HG03432 (cell line): ENCODE data around the gene TPO.

ENCODE experiments used
- ATAC-seq: cut with Tn5 transposase; IDR thresholded peaks from one replicate; pipeline ENCODE4 v1.9.1; 2021; ENCODE audit warnings: mild to moderate bottlenecking, moderate library complexity; ENCODE audit not compliant: unreplicated experiment

TPO gene

GRCh38 chr2:1440581-1440980 lies 27.3 kb downstream of the TPO start:
- ATAC-seq: no peak

- ATAC-seq: no peak
Measured at GRCh38 chr2:1446301-1446700, 33.0 kb downstream of the TPO start.

DNA sequence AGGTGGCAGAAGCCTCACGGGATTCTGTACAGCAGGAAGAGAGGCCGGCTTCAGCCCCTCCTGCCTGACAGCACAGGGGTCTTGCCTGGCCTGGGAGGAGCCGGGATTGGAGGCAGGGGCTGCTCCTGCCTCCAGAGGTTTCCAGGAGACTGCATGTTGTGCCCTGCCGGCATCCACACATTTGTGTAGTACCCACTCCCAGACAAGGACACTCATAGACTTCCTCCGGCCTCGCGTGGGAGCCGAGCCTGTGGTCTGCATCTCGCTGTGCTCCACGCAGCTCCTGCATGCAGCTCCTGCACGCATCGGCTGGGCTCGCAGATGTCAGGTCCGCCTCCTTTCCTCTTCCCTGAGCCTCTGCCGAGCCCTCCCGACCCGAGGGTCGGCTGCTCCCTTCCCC lies 34.7 kb downstream of the TPO start:
- ATAC-seq: no peak

DNA sequence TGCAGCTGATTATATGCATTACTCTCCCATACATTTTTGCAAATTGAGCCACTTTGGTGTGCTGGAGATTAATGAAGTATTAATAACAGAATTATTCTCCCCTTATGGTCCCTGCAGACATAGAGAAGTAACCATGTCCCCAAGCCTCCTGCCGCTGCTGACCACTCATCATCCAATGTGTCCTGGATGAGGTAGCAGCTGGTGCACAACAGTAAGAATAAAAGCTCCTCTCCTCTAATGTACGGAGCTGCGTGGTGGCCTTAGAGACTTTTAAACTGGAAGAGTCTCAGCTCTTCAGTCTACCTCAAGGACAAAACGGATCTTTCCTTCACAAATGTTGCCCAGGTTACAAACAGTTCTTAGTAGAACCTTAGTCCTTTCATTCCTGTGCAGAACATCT lies 37.7 kb downstream of the TPO start:
- no peak for ATAC-seq

GRCh38 chr2:1451422-1451821 lies 38.2 kb downstream of the TPO start:
- no peak for ATAC-seq

DNA sequence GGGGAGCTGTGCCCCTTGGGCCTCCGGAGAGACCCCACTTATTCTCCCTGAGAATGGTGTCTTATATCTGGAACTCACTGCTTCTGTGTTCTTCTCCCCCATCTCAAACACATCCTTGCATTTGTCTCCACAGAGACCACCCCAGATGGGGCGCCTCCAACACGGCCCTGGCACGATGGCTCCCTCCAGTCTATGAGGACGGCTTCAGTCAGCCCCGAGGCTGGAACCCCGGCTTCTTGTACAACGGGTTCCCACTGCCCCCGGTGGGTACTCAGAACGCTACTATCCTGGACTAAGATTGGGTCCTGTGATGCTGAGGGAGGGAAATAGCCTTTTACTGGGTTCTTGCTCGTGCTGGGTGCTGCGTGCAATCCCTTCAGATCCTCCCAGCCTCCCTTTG lies 40.3 kb downstream of the TPO start:
- ATAC-seq: no peak

- no peak for ATAC-seq
Measured at GRCh38 chr2:1454346-1454745, 41.1 kb downstream of the TPO start.

DNA sequence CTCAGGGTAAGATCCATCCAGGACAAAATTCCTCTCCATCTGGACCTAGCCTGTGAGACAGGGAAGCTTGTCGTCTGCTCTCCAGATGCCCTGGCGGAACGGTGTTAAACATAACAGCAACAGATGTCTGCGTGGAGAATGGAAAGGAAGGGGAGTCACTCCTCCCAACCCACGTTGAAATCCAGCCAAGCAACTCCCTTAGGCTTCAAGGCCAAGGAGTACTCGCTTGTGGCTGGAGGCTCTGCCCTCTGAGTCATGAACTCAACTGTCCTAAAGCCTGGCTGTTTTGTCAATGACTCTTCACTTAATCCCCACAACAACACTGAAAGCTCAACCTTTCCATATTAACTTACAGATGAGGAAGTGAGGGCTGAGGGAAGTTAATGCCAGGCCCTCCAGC lies 42.2 kb downstream of the TPO start:
- no peak for ATAC-seq

DNA sequence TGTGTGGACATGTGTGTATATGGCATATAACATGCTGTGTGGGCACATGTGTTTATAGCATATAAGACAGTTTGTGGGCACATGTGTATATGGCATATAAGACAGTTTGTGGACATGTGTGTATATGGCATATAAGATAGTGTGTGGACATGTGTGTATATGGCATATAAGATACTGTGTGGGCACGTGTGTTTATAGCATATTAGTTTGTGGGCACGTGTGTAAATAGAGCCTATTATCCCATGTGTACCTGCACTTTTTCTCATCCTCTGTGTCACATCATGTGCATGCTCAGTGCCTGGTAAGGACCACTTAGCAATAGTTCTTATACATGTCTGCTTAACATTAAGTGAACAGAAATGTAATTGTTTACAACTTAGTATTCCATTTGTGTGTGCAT lies 45.2 kb downstream of the TPO start:
- ATAC-seq: no peak

DNA sequence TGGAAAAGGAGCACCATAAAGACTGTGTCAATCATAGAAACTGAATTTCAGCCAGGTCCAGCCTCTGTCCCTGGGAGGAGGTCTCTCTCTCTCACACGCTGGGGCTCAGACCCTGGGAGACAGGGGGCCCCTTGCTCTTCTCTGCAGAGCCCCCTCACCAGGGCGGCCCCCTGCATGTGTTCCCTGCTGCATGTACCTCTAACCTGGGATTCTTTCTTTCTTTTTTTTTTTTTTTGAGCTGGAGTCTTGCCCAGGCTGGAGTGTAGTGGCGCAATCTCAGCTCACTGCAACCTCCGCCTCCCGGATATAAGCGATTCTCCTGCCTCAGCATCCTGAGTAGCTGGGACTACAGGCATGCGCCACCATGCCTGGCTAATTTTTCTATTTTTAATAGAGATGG lies 46.5 kb downstream of the TPO start:
- no peak for ATAC-seq

- no peak for ATAC-seq
Measured at GRCh38 chr2:1460851-1461418, 47.7 kb downstream of the TPO start.

- ATAC-seq: no peak
Measured at GRCh38 chr2:1461507-1462390, 48.5 kb downstream of the TPO start.

GRCh38 chr2:1462994-1463393 lies 49.7 kb downstream of the TPO start:
- ATAC-seq: no peak

- no peak for ATAC-seq
Measured at GRCh38 chr2:1472350-1472749, 59.1 kb downstream of the TPO start.

GRCh38 chr2:1476617-1477195 lies 63.4 kb downstream of the TPO start:
- ATAC-seq: no peak

DNA sequence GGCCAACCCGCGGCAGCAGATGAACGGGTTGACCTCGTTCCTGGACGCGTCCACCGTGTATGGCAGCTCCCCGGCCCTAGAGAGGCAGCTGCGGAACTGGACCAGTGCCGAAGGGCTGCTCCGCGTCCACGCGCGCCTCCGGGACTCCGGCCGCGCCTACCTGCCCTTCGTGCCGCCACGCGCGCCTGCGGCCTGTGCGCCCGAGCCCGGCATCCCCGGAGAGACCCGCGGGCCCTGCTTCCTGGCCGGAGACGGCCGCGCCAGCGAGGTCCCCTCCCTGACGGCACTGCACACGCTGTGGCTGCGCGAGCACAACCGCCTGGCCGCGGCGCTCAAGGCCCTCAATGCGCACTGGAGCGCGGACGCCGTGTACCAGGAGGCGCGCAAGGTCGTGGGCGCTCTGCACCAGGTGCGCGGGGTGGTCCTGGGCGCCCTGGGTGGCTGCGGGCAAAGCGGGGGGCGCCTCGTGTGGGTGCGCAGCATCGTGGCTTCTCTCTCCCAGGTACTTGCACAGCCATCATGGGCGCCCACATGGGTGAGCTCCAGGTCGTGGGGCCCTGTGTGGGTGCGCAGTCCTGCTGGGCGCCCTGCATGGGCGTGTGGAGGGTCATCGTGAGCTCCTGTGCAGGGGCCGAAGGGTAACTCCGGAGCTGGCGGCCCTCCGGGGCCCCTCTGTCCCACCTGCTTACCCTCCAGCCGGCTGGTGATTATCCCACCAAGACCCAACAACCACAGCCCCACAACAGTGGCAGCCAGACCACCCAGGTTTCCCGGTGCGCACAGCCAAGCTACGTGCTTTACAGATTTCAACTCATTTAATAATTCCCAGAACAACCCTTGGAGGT lies 64.2 kb downstream of the TPO start:
- no peak for ATAC-seq

GRCh38 chr2:1478311-1479305 lies 65.3 kb downstream of the TPO start:
- no peak for ATAC-seq

- no peak for ATAC-seq
Measured at GRCh38 chr2:1479346-1479745, 66.1 kb downstream of the TPO start.

DNA sequence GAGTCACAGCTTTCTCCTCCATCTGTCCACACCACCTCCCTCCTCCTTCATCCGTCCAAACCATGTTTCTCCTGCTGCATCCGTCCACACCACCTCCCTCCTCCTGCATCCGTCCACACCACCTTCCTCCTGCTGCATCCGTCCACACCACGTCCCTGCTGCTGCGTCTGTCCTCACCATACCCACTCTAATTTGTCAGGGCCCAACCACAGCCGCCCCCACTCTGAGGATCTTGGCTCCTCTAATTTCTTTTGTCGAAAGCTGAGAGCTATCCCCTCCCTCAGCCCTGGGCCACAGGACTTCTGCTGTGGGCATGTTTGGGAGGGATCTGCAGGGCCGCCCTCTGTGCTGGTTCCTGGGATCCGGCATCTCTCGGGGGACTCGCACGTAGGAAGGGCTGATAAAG lies 67.4 kb downstream of the TPO start:
- no peak for ATAC-seq
